ENCODE measurements around the gene REM2. TPM values are rescaled to one million over a fixed set of nuclear protein-coding genes. Genes with fewer than 3 reads are reported as not detected.

REM2 gene
- total RNA-seq, 2 experiments from 2014 or later: 1.5 to 5.7 TPM

DNA sequence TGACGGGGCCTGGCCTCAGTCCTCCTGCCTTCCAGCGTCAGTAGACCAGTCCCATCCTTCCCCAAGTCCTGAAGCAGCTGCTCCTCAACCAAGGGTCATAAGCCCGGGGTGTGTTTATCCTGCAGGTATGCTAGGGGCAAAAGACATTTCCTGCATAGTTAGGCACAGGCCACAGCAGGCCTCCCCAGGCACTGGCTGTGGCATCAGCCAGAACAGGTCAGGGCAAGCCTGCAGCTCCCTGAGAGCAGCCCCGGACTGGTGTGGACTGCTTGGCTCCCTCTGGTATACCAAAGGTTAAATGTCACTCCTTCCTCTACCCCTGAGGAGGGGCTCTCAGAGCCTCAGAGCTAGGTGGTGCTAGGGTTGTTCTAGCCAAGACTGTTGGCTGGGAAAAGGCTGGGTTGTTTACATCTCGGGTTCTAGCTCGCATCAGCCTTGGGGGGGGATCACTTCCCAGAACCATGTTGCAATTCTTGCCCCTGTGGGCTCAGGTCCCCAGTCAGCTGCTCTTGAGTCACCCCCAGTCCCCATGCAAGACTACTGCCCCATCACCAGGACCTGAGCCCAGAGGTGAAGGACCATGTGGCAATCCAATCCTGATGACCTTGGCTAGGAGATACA, 43.8 kb upstream of the REM2 start:
- H3K4me2 ChIP-seq (ENCODE audit: low read length): no peak overlapping the region
- no peaks in the 10 kb centered on the region for H3K9me3 ChIP-seq (ENCODE audit: low read length)
- intact Hi-C loops (cut with micrococcal nuclease; ENCODE audit: unreplicated experiment): no loop called here
- POLR2A ChIA-PET: interaction anchor here (0.9 to 1.0 kb wide), 3 partner anchors 9 to 19 kb away, joined by 3 read pairs; partner anchors contain the start of gene MRPL52
- no peaks in the 10 kb centered on the region for H3K9me2 ChIP-seq (ENCODE audit: insufficient read depth, low read length)
- H3K79me2 ChIP-seq (ENCODE audit: insufficient read depth, low read depth, low read length): no peaks in the 10 kb centered on the region
- BruUV-seq (replicated peaks): no TSS peak
- TF ChIP-seq CTCF (conservative IDR thresholded peaks at IDR 0.05; ENCODE audit: low read length) (no peak), EZH2phosphoT487 (IDR thresholded peaks at IDR 0.05; ENCODE audit: borderline replicate concordance, low read depth, low read length) (no peak)
- CTCF ChIA-PET (ENCODE audit: unreplicated experiment): no interaction called here
- no peak overlapping the region for H3K4me3 ChIP-seq (ENCODE audit: low read depth, low read length, poor library complexity, severe bottlenecking)
- H3K4me1 ChIP-seq (ENCODE audit: insufficient read depth, low read length, poor library complexity, severe bottlenecking): no peaks in the 10 kb centered on the region
- no peak overlapping the region for H3K27ac ChIP-seq (ENCODE audit: low read depth, low read length, poor library complexity, severe bottlenecking)
- no peak for DNase-seq (ENCODE audit: low spot score)
- H3K36me3 ChIP-seq (ENCODE audit: insufficient read depth, low read length): peaks cover 21% of the 10 kb centered on the region
- no peak overlapping the region for H2AFZ ChIP-seq (ENCODE audit: low read length)
- H4K20me1 ChIP-seq (ENCODE audit: insufficient read depth, low read length): no peaks in the 10 kb centered on the region

GRCh38 chr14:22841311-22841710, 41.7 kb upstream of the REM2 start:
- intact Hi-C loops (cut with micrococcal nuclease; ENCODE audit: unreplicated experiment): no loop called here
- H3K79me2 ChIP-seq (ENCODE audit: insufficient read depth, low read depth, low read length): no peaks in the 10 kb centered on the region
- POLR2A ChIA-PET: interaction anchor here (1.2 kb wide), 1 partner anchor 11 kb away, joined by 5 read pairs; no protein-coding TSS in a partner anchor

More at GRCh38 chr14:22841311-22841710, 41.7 kb upstream of the REM2 start:
- no peaks in the 10 kb centered on the region for H3K9me3 ChIP-seq (ENCODE audit: low read length)
- H3K4me3 ChIP-seq (ENCODE audit: low read depth, low read length, poor library complexity, severe bottlenecking): no peak overlapping the region
- H3K9me2 ChIP-seq (ENCODE audit: insufficient read depth, low read length): no peaks in the 10 kb centered on the region
- H3K4me1 ChIP-seq (ENCODE audit: insufficient read depth, low read length, poor library complexity, severe bottlenecking): no peaks in the 10 kb centered on the region
- no peak for DNase-seq (ENCODE audit: low spot score)
- no TSS peak for BruUV-seq (replicated peaks)
- CTCF ChIA-PET (ENCODE audit: unreplicated experiment): no interaction called here
- no peaks in the 10 kb centered on the region for H4K20me1 ChIP-seq (ENCODE audit: insufficient read depth, low read length)
- TF ChIP-seq EZH2phosphoT487 (IDR thresholded peaks at IDR 0.05; ENCODE audit: borderline replicate concordance, low read depth, low read length): no peak
- no peak for TF ChIP-seq CTCF (conservative IDR thresholded peaks at IDR 0.05; ENCODE audit: low read length)
- no peak overlapping the region for H3K27ac ChIP-seq (ENCODE audit: low read depth, low read length, poor library complexity, severe bottlenecking)
- H2AFZ ChIP-seq (ENCODE audit: low read length): no peak overlapping the region
- H3K36me3 ChIP-seq (ENCODE audit: insufficient read depth, low read length): peaks cover under 1% of the 10 kb centered on the region; the same call in 1 of the 2 replicates
- H3K4me2 ChIP-seq (ENCODE audit: low read length): no peak overlapping the region

Data from OCI-LY7 (cell line).